T1000 (cell line): Measurements from ENCODE around the gene RAI2.
"Not testable (repeated sequence)": the region's sequence is repeated elsewhere in the genome, so short reads cannot be mapped to it uniquely, and the experiment has no call there.

Experiments used
- DNase-seq: peaks from one replicate; lab custom pipeline; 2025; ENCODE audit warnings: mixed read lengths; lab: John Stamatoyannopoulos, UW

The RAI2 gene

DNA sequence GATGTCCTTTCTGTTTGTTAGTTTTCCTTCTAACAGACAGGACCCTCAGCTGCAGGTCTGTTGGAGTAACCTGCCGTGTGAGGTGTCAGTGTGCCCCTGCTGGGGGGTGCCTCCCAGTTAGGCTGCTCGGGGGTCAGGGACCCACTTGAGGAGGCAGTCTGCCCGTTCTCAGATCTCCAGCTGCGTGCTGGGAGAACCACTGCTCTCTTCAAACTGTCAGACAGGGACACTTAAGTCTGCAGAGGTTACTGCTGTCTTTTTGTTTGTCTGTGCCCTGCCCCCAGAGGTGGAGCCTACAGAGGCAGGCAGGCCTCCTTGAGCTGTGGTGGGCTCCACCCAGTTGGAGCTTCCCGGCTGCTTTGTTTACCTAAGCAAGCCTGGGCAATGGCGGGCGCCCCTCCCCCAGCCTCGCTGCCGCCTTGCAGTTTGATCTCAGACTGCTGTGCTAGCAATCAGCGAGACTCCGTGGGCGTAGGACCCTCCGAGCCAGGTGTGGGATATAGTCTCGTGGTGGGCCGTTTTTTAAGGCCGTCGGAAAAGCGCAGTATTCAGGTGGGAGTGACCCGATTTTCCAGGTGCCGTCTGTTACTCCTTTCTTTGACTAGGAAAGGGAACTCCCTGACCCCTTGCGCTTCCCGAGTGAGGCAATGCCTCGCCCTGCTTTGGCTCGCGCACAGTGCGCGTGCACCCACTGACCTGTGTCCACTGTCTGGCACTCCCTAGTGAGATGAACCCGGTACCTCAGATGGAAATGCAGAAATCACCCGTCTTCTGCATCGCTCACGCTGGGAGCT, 74.3 kb downstream of the RAI2 start:
- not testable (repeated sequence) for DNase-seq

DNA sequence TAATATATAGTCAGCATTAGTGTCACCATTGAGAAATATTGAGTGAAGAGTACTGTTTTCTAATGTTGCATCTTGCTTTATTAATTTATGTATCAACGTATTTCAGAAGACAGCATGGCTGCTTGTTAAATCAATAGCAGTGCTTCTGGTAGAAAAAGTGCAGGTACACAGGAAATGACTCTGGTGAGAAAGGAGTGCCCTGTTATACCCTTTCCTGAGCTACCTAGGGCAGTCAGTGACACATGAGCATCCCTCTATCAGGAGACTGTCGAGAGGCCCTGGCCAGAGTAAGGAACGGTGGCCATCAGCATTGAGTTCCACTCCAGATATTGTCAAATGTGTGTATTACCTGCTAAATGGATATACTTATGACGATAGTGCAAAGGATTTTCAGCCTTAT, 81.7 kb downstream of the RAI2 start:
- no peak for DNase-seq

GRCh38 chrX:17778997-17779396, 82.1 kb downstream of the RAI2 start:
- no peak for DNase-seq

DNA sequence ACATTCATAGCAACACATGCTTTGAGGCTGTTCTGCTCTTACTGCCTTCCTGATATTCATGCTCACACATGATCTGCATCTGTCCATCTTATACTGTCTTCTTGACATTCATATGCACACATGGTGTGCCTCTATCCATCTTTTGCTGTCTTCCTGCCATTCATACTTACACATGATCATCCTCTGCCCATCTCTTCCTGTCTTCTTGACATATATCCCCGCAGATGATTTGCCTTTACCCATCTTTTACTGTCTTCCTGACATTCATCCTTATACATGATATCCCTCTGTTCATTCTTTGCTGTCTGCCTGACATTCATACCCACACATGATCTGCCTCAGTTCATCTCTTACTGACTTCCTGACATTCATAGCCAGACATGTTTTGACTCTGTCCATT, 87.0 kb downstream of the RAI2 start:
- DNase-seq: no peak

- no peak for DNase-seq
Measured at GRCh38 chrX:17773221-17773876, 87.7 kb downstream of the RAI2 start.

DNA sequence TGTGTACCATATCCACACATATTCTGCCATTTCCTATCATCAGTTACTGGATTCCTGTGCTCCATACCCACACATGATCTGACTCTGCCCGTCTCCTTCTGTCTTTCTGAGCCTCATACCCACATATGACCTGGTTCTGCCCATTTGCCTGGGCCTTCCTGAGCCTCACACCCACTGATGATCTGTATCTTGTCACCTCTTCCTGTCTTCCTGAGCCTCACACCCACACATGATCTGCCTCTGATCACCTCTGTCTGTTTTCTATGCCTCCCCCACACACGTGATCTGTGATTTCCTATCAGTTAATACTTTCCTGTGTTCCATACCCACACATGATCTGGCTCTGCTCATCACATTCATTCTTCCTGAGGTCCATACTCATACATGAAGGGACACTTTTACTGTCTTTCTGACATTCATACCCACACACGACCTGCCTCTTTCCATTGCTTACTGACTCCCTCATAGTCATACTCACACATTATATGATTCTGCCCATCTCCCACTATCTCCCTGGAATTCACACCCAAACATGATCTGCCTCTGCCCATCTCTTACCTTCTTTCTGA, 91.3 kb downstream of the RAI2 start:
- no peak for DNase-seq

GRCh38 chrX:17768997-17769396, 92.1 kb downstream of the RAI2 start:
- DNase-seq: no peak

DNA sequence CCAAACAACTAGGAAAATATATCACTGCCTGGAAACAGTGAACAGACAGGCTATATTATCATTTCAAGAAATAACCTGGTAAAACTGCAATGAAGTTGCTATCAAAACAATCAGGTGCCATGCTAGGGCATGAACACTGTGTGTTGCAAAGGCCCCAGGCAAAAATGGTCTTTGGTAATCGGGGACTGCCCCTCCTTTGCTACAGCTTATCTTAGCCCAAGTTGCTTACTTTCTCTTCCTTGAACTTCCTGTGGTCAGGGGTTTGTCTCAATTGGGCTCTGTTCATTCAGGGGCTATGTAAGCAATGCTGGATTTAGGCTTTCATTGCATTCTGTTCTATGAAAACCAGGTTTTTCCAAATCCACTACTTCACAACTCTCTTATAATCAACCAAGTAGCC, 93.4 kb downstream of the RAI2 start:
- DNase-seq: no peak

DNA sequence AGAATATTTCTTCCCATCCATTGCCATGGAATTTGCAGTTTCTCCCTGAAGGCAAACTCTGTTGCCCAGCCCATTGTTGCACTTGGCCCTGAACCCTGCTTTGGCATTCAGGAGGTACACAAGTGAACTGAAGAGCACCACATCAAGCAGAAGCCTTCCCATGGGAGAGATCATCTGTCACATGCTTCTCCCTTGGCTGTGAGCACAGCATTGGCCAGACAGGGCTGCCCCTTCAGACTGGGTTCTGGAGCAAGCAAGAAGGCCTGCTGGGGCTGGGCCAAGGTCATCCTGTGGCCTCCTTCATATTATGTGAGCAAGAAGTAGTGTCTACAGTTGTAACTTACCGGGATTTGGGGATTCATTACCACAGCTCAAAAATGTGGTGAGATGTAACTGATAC, 101.1 kb downstream of the RAI2 start:
- DNase-seq: no peak

GRCh38 chrX:17758382-17758781, 102.7 kb downstream of the RAI2 start:
- no peak for DNase-seq

- no peak for DNase-seq
Measured at GRCh38 chrX:17750436-17750835, 110.7 kb downstream of the RAI2 start.
